ENCODE data around the gene TBX3.

GRCh38 chr12:114726092-114726710 is 42.2 kb upstream of the TBX3 start:
- no peak for TF ChIP-seq CTCF (IDR thresholded peaks at IDR 0.05; ENCODE audit: extremely low read depth in 1 of 2, insufficient read depth in 1 of 2, low read depth in 1 of 2, low read length in 2 of 2)
- no peak for TF ChIP-seq EZH2 (IDR thresholded peaks at IDR 0.05; ENCODE audit: borderline replicate concordance, low read depth, low read length, severe bottlenecking)
- no peak for TF ChIP-seq POLR2AphosphoS5 (IDR thresholded peaks at IDR 0.05; ENCODE audit: insufficient read depth, low read depth, low read length)
- no peak for TF ChIP-seq MAX (IDR thresholded peaks at IDR 0.05; ENCODE audit: insufficient read depth, insufficient read length)
- no peak for TF ChIP-seq POLR2A (IDR thresholded peaks at IDR 0.05; ENCODE audit: low read depth, low read length)
- no peak for TF ChIP-seq FOS (IDR thresholded peaks at IDR 0.05; ENCODE audit: borderline replicate concordance, insufficient read depth, low read length)
- no peak for TF ChIP-seq MYC (IDR thresholded peaks at IDR 0.05; ENCODE audit: low read depth, low read length)

Data from endothelial cell of umbilical vein (primary cell).